Activated T-helper 9 cell treated with anti-CD3 and anti-CD28 coated beads, Interleukin-2, amount 50 U/mL, for 16 hours (primary cell): Measurements from ENCODE around the gene SORBS1.
A peak's percentile ranks its signal among the peaks of the same experiment; 100 is the strongest.

ENCODE experiments used
- DNase-seq: peaks from one replicate; pipeline ENCODE4 v3.0.0-alpha.2; 2020; ENCODE audit warnings: low read depth

Gene SORBS1

DNA sequence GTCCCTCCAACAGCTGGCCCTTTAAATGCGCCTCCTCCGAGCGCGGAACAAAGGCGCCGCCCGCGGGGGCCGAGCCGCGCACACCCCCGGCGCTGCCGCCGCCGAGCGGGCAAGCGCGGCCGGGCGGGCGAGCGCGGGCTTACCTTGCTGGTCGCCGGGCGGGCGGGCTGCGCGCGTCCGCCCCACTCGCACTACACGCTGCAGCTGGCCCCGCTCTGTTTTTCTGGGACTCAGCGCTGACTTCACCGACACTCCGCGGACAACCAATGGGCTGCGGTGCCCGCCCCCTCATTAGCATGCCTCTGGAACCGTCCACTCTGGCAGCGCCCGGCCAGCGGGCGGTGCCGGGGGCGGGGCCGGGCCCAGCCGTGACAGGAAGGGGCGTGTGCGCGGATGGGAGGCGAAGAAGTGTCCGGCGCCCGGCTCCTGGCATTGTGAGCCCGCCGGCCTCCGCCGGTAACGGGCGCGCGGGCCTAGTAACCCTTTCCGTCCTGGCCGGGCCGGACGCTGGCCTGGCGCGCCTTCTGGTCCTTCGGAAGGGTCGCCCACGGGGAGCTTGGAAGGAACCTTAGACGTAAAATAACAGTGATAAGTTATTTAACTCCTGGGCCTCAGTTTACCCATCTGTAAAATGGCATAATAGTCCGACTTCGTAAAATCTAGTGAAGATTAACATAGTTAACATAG is at the start of gene SORBS1:
SORBS1 (minus strand) TSS at position 195 of the 687 bp plus-strand sequence. CDS start 120,236 bp downstream, outside the sequence.
- peak; percentile 77 for DNase-seq

DNA sequence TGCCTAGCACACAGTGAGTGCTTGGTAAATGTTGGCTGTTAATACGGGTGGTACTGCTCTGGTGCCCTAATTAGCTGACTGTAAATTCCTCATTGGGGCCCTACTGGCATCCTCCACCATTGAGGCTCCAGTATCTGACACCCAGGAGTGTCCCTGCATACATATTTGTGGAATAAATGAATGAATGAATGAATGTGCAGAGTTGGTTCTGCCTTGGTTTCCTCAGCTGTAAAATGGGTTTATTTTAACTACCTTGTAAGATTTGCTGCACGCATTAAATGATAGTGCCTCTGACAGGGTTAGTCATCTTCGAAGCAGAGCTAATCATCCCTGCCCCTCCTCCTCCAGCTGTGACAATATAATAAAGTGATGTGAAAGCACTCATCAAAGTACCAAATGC is 49.6 kb upstream of the SORBS1 start:
- no peak for DNase-seq

DNA sequence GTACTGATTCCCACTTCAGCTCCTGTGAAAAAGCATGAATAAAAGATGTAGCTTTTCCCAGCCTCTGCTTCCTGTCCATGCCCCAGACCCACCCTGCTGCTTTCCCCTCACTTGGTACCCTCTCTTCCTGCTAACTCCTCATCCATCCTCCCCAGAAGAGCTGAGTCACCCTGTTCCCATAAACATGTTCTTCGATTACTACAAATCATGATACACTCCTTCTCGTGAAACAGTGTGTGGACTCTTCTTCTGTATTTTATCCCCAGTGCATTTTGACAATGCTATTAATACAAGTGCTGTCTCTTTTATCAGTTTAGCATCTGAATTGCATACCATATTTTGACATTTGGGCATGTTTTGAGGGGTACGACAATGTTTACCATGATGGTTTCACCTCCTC is 45.8 kb upstream of the SORBS1 start:
- DNase-seq = no peak

DNA sequence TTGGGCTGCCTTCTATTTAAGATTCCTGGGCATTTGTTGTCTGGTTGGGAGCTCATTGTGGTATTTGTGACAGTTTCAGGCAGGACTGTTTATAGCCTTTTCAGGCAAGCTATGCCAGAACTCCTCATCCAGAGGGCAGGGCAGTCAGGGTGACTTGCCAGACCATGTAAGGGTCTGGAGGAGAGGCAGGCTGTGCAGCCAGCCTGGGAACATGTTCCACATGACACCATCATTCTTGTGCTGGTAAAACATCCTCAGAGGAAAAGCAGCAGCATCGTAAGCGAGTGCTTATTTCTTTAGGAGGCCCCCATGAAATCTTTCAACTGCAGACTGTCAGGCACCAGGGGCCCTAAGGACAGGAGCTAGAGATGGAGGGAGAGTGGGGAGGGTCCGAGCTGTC is 44.0 kb upstream of the SORBS1 start:
- no peak for DNase-seq

DNA sequence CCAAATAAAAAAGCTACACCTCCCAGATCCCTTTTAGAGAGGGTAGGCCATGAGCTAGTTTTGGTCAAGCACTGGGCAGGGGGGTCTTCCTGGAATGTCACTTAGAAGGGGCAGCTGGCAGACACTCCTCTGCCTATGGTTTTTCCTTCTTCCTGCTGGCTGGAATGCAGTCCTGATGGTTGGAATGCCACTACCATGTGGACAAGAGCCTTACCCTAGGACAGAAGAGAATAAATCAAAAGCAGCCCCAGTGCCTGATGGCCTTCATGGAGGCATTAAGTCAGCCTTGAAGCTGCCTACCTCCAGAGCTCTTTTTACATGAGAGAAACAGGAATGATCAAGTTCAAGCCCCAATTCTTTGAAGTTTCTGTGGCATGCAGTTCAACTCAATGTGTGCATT is 43.5 kb upstream of the SORBS1 start:
- DNase-seq = no peak

DNA sequence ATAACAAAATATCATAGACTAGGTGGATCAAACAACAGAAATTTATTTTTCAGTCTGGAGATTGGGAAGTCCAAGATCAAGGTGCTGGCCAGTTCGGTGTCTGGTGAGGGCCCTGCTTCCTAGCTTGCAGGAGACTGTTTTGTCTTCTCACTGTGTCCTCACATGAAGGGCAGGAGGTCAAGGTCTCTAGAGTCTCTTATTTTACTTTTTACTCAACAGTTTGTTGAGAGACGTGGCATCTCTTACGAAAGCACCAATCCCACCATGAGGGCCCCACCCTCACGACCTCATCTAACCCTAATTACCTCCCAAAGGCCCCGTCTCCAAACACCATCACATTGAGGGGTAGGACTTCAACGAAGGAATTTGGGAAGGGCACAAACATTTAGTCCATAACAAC is 41.2 kb upstream of the SORBS1 start:
- DNase-seq = no peak

DNA sequence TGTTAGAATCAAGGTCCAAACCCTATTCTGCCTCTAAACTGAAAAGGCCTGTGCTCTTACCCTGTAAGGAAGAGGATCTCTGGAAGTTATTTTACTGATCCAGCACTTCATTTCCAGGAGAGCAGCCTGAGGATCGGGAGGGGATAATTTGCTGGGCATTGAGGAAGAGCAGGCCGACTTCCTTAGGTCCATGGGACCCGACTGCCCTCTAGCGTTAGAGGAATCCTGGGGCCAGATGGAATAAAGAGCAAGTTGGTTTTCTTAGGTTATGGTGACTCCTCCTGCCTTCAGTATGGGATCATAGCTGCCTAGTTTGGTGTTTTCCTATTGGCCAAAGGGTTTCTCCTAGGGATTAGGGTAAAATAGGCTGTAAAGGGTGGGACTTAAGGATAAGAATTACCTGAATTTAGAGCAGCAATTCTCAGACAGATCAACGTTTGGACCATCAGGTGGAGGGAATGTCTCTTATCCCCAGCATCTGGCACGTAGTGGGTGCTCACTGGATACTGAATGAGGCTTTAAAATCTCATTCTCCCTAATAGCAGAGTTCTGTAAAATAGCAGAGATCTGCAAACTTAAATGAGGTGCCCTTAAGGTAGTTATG is 40.0 kb upstream of the SORBS1 start:
- no peak for DNase-seq

DNA sequence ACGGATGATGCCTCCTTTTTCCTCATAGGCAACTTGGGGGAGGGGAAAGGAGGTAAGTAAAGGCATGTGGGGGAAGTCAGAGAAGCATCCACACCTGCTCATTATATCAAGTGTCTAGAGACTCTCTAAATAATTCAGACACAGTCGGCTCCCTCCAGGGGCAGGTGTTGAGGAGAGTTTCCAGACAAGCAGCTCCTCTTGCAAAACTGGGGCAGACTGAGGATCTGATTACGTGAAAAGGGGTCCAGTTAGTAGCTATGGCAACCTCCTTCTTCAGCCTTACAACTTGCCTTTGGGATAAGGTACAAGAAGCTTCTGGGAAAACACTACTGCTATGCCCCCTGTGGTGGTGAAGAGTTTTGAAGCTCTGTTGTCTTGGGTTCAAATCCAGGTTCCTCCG is 39.0 kb upstream of the SORBS1 start:
- no peak for DNase-seq

DNA sequence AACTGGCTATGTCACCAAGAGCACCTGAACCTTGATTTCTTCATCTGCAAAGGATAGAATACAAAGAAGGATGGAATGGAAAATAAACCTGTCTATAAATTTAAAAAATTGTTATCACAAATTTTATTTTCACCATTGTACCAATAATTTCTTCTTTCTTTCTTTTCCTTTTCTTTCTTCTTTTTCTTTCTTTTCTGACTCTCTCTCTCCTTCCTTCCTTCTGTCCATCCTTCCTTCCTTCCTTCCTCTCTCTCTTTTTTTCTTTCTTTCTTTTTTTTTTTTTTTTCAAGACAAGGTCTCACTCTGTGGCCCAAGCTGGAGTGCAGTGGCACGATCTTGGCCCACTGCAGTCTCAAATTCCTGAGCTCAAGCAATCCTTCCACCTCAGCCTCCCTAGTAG is 36.6 kb upstream of the SORBS1 start:
- DNase-seq = no peak

DNA sequence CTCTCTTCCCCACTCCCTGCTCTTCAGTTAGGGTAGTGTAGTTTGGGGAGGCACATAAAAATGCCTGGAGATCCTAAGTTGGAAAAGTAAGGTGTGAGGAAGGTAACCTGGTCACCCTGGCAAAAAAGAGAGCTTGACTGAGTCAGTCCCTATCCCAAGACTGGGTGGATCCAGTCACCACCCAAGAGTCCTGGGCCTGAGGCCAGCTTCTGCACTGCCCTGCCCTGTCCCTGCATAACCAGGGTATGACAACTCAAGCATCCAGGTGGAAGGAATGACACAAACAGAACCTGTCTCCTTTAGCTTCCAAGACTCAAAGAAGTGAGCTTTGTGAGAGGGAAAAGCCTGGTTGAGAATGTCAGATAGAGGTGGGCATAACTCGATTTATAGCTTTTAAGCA is 26.9 kb upstream of the SORBS1 start:
- DNase-seq = no peak

DNA sequence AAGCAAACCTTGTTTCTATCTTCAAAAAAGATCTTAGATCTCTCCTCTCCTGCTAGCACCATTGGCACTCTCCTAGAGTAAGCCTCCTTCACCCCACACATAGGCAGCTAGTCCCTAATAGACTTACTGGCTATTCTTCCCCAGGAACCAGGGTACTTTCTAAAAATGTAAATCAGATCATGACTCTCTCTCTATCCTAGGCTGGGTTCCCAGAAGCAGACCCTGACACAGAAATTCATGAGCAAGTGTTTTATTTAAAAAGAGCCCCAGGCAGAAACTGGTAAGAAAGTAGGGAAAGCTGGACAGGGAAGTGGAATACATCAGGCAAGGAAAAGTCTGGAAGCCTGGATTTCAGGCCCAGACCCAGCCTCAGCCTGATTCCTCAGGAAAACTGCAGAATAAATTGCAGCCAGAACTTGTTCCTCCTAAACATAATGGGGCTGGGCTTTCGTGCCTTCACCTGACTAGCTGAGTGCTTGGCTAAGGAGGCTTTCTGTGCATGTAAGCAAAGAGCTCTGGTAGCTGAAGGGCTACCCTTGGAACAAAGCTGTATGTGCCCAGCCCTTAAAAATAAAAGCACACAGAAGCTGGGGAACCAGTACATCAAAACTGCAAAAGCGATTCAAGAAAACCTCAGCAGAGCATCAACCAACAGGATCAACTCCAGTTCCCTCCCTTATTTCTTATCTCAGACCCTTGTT is 18.8 kb upstream of the SORBS1 start:
- DNase-seq = no peak

DNA sequence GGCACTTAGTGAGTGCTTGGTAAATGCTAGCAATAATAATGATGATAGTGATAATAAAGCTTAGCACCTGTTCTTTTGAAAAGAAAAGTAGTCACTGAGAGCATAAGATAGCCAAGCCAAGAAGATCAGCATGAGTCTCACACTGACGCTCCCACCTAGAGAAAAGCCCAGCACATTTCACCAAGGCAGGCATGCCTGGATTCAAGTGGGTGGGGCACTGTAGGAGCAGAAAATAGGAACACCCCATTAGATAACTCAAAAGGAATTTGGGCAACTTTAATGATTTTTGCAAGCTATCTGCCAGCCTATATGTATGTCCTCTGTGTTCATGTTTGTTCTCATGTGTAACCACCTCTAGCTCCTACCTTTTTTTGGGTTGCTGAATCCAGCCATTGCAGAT is 18.1 kb upstream of the SORBS1 start:
- DNase-seq = no peak

DNA sequence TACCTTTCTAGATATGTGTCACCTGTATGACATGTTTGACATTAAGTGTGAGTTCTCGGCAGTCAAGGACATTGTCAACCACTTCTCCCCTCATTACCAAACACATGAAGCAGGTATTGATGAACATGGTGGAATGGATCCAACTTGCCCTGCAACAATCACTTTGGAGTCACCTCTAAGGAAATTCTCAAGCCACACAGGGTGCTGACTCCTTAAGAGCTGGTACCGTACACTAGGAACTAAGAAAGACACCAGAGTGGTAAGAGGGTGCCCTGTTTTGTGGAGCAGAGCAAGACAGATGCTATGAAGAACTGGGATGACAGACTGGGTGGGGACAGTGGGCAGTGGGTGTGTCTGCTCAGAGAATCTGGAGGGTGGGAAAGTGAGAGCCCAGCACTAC is 17.4 kb upstream of the SORBS1 start:
- DNase-seq = no peak

DNA sequence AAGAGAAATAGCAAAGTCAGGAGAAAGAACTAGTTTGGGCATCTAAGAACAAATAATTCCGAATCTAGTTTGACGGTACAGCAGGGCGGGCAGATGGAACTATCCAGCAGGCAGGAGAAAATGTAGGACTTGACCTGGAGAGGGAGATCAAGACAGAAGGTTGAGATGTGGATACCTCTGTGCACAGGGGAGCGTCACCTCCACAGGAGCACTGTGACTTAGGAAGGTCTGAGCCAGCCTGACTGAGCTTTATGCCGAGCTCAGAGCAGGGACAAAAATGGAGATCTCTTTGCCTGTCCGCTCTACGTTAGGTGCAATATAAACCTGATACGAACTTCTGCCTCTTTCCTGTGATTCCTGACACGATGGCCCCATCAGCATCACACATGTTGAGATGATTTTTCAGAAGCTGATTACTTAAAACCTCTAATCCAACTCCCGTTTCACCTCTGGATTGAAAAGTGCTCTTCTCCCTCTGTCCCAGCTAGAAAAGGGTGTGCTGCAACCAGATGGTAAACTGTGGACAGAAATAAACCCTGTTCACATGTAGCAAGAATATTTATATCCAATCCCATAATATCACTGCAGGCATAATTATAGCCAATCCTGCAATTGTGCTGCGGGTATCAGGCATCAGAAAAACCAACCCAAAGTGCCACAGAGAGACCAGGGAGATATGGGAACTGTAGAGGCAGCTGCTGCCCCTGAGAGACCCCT is 13.6 kb upstream of the SORBS1 start:
- DNase-seq = no peak

DNA sequence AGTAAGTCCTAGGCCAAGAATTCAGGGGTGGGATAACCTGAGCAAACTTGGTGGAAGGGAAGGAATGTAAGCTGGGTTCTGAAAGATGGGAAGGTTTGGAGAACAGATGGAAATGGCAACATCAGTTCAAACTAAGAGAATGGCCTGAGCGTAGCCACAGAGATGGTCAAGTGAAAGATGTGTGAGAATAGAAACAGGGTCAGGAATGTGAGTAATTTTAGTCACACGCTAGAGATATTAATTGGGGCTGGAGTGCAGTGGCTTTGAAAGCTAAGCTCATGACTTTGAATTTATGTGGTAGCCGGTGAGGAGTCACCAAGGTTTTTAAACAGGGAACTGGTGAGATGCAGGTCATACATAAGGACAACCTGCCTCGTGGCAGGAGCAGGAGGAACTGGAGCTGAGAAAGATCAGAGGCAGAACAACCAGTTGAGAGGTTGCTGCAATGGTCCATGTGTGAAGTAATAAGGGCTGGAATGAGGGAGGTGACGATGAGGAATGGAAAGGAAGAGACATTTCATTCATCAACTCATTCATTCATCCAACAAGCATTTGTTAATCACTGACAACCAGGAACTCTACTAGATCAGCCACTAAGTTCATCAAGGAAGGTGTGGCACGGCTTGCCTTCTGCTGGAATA is 12.9 kb upstream of the SORBS1 start:
- no peak for DNase-seq

DNA sequence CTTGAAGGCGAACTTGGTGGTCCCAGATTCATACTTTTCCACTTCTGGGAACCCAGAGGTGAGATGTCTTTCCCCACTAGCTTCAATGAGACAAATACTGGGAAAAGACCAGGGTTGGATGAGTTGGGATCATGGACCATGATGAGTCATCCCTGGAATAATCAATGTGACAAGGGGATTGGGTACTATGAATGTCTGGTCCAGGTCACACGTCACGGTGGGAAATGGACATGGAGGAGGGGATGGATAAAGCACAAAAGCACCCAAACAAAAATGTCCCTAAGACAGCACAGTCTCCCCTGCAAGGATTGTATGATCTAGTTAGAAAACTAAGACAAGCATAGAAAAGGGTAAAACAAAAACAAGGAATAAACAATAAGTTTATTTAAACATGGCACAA is 12.4 kb upstream of the SORBS1 start:
- DNase-seq = no peak

DNA sequence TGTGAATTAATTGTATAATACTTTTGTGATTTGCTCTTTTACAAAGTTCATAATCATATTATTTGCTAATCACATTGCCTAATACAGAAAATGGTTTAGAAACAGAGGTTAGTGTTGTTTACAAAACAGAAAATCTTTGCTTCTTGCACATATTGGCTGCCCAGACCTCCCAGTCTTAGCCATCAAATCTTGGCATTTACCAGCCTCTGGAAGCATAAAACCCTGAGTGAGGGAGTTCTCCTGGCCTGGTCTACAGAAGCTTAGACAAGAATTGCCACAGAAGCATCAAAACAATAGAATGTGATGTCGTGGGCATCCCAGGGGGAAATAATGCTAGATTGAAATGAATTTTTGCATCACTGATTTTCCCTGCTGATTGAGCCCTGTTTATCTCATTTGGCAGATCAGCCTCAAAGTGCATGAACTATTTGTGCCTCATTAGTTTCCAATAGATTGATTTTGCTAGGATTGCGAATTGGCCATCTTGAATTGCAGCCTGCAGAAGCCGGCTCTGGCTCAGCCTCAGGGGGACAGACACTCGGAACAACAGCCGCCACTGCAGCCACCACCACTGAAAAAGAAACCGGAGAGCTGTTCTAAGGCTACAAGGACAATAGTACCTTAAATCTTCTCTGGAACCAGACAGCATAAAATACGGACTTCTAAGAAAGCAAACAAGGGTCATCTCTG is 11.1 kb upstream of the SORBS1 start:
- no peak for DNase-seq

DNA sequence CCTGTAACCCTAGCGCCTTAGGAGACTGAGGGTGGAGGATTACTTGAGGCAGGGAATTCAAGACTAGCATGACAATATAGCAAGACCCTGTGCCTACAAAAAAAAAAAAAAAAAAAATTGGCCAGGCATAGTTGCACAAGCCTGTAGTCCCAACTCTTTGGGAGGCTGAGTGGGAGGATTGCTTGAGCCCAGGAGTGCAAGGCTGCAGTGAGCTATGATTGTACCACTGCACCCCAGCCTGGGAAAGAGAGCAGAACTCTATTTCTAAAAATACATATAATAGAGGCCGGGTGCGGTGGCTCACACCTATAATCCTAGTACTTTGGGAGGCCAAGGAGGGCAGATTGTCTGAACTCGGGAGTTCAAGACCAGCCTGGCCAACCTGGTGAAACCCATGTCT is 10.2 kb upstream of the SORBS1 start:
- DNase-seq = no peak

DNA sequence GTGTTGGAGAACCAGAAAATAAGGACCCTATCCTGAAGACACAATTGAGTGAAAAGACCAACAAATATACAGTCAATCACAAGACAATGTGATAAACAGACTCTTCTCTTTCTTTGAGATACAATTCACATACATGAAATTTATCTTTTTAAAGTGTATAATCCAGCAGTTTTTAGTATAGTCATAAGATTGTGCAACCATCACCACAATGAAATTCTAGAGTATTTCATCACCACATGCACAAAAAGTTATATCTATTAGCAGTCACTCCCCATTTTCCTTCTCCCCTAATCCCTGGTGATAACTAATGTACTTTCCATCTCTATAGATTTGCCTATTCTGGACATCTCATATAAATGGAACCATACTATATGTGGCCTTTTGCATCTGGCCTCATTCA is 8.2 kb upstream of the SORBS1 start:
- no peak for DNase-seq

DNA sequence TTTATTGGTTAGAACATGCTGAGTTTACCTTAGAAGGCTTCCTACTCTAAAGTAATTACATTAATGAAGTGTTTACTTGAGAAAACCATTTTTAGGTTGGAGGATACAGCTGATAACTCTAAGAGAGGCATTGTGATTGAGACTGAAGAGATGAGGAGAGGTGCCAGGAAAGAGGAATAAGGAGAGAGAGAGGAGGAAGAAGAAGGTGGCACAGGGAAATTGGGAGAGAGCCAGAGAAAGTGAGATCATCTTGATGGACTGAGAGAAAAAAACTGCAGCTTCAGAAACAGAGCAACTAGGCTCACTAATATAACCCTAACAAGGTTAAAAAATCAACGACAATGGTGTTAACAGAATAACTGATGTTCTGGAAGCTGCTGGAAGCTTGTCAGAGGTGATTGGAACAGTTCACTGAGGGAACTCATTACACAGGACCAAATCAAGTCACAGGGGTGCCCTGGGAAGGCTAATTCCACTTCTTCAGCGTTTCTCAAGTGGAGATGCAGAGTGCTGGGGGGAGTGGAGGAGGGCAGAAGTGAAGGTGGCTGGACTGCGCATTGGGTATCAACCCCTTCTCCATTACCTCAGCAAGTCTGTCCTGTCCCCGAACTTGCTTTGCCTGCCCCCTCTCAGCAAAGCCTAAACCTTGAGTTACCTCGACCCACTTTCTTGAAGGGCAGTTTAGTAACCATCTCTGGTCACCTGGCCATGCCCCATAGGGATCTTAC is 6.9 kb upstream of the SORBS1 start:
- no peak for DNase-seq

DNA sequence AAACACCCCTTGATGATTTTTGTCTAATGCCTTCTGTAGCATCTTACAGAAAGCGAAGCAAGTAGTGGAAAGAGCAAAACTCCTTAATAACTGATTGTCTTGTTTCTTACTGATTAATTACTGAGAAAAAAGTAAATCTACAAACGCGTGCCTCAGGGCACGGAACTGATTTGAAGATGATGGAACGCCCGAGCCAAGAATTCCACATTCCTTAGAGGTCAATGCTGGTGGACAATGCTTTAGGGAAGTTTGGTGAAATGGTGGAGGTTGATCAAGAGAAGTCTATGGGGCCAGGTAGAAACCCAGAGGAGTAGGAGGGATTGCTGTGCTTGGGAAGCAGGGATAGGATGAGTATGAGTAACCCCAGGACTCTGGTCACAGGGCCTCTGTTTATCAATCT is 5.0 kb upstream of the SORBS1 start:
- DNase-seq = no peak
